ENCODE measurements around the gene OR4N2.
"Not testable (repeated sequence)": the region's sequence is repeated elsewhere in the genome, so short reads cannot be mapped to it uniquely, and the experiment has no call there.

The OR4N2 gene

DNA sequence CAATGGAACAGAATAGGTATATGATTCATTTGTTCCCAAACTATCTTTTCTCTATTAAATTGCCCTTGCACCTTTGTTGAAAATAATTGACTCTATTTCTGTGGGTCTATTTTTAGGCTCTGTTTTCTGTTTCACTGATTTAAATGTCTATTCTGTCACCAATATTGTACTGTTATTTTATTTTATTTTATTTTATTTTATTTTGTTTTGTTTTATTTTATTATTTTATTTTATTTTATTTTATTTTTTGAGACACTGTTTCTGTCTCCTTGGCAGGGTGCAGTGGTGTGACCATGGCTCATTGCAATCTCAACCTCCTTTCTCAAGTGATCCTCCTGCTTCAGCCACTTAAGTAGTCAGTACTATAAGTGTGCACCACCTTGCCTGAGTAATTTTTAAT lies 34.9 kb downstream of the OR4N2 start:
- no peak for DNase-seq

DNA sequence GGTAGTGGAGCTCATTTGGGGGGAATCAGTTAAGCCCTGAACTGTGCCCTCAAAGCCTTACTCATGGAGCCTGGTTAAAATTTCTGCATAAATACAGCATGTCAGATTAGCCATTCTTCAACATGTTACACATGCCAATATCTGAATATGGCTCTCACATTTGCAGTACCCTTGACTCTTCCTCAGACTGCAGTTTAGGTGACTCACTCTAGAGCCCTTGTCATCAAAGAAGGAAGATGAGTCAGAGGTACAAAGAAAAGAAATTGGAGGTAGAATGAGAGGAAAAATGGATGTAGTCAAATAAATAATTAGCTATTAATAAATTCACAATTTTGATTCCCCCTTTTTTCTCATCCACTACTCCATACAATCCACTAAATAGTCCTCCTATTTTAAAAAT lies 47.8 kb downstream of the OR4N2 start:
- no peak for DNase-seq

DNA sequence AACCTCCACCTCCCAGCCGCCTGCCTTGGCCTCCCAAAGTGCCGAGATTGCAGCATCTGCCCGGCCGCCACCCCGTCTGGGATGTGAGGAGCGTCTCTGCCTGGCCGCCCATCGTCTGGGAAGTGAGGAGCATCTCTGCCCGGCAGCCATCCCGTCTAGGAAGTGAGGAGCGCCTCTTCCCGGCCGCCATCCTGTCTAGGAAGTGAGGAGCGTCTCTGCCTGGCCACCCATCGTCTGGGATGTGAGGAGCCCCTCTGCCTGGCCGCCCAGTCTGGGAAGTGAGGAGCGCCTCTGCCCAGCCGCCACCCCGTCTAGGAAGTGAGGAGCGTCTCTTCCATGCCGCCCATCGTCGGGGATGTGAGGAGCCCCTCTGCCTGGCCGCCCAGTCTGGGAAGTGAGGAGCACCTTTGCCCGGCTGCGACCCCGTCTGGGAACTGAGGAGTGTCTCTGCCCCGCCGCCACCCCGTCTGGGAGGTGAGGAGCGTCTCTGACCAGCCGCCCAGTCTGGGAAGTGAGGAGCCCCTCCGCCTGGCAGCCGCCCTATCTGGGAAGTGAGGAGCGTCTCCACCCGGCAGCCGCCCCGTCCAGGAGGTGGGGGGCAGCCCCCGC lies 62.6 kb downstream of the OR4N2 start:
- DNase-seq: not testable (repeated sequence)

DNA sequence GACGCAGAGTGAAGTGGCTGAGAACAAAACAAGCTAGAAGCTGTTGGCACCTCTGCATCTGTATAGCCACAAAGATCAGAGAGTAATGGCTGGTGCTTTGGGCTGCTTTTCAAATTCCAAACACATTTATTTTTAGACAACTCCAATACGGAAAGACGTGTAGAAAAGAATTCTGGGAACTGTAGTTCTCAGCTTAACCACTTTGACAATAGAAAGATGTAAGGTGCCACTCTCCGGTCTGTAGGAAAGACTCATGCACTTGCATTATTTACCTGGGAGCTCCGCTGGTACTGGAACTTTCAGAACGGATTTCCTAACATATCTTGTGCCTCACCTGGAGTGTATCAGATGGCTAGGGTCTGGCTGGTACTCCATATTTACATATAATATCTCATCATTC lies 69.6 kb downstream of the OR4N2 start:
- no peak for DNase-seq

DNA sequence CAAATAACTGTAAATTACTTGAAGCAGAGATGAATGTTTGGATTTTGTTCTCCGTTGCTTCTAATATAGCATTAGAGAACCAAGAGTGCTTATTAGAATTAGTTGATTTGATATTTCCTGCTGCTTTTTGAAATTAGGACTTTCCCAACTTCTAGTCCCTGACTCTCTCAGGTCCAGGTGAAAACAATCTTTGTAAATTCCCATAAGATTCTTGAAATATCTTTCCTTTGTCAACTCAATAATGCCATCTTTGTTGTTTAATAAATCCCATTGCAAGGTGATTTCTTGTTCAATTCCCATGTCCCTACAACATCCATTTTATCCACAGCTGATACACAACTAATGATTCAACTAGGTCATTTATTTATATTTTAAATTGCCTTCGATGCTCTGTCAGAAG lies 71.3 kb downstream of the OR4N2 start, which contains the start of gene OR4K2:
Gene OR4K2 (plus strand): TSS at position 301 of the 400 bp plus-strand sequence. CDS start 1,126 bp downstream, outside the sequence.
- no peak for DNase-seq

DNA sequence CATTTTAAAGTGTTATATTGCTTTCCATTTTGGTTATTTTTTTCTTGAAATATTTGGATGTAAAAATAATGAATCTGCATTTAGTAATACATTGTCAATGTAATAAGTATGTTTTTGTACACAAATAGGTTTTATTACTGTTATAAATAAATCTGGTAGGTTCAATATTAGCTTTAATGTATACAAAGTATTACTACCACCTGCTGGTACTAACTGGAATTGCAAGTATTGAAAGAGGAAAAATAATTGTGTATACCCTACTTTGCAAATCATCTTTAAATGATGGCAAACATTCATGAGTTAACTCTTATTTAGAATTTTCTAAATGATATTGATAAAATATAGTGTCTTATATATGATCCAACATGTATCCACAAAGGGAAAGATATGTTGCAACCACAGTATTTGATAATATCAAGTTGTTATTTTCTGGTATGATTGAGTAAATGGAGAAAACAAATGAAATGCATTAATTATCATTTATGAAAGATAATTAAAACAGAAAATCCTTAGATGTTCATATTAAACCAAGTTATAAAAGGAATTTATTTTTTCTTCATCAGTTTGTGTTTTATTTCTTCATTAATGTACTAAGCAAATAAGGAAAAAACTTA lies 74.6 kb downstream of the OR4N2 start:
- DNase-seq: peak; percentile 50
